HepG2 (cell line): ENCODE measurements around the gene ABCC3. TPM values are rescaled to one million over a fixed set of nuclear protein-coding genes. Genes with fewer than 3 reads are reported as not detected.
A peak's percentile ranks its signal among the peaks of the same experiment; 100 is the strongest.

Experiments
- EP300 ChIP-seq, 3 experiments: sonication (generic) in 1 of 3; formaldehyde crosslinking in 1 of 3; IDR thresholded peaks; 2 replicates each; pipeline versions ENCODE4 v1.5.1 to v1.6.1; 2011 to 2020; ENCODE audit warnings: low read depth in 2 of 3, low read length in 2 of 3, borderline replicate concordance in 1 of 3, improper control_type of control experiment in 1 of 3, mild to moderate bottlenecking in 1 of 3, missing genetic modification reagents in 1 of 3, moderate library complexity in 1 of 3
- IRF2 ChIP-seq: IDR thresholded peaks from 2 replicates; pipeline ENCODE4 v1.6.1; 2018; ENCODE audit warnings: missing genetic modification reagents, missing compliant biosample characterization
- ISL2 ChIP-seq: sonication (generic); formaldehyde crosslinking; IDR thresholded peaks from 2 replicates; pipeline ENCODE4 v1.5.0; 2020; ENCODE audit warnings: missing genetic modification reagents
- KDM2A ChIP-seq: sonication (generic); formaldehyde crosslinking; IDR thresholded peaks from 2 replicates; pipeline ENCODE4 v1.4.0; 2020; ENCODE audit warnings: low read depth, missing genetic modification reagents, borderline replicate concordance
- NR2C2 ChIP-seq: sonication (generic); formaldehyde crosslinking; IDR thresholded peaks from 2 replicates; pipeline ENCODE4 v1.4.0; 2020; ENCODE audit warnings: missing genetic modification reagents, mild to moderate bottlenecking, moderate library complexity, borderline replicate concordance
- SKI ChIP-seq: fragments of 450-650 bp; IDR thresholded peaks from one replicate; pipeline ENCODE4 v1.6.1; 2018; ENCODE audit warnings: mild to moderate bottlenecking; ENCODE audit not compliant: partially characterized antibody
- SP140L ChIP-seq: sonication (generic); formaldehyde crosslinking; IDR thresholded peaks from 2 replicates; pipeline ENCODE4 v1.4.0; 2020; ENCODE audit warnings: missing genetic modification reagents, borderline replicate concordance
- SP2 ChIP-seq: sonication (generic); formaldehyde crosslinking; IDR thresholded peaks from 2 replicates; pipeline ENCODE4 v1.5.1; 2020; ENCODE audit warnings: mild to moderate bottlenecking, missing genetic modification reagents
- TOE1 ChIP-seq: sonication (generic); formaldehyde crosslinking; IDR thresholded peaks from 2 replicates; pipeline ENCODE4 v1.4.0; 2020; ENCODE audit warnings: mild to moderate bottlenecking, missing genetic modification reagents
- YEATS2 ChIP-seq: sonication (generic); formaldehyde crosslinking; IDR thresholded peaks from 2 replicates; pipeline ENCODE4 v1.4.0; 2020; ENCODE audit warnings: missing genetic modification reagents, borderline replicate concordance
- ZNF333 ChIP-seq: sonication (generic); formaldehyde crosslinking; IDR thresholded peaks from 2 replicates; pipeline ENCODE4 v1.4.0; 2020; ENCODE audit warnings: mild to moderate bottlenecking, missing genetic modification reagents, borderline replicate concordance
- ZNF614 ChIP-seq: IDR thresholded peaks from 2 replicates; pipeline ENCODE4 v1.6.1; 2018; ENCODE audit warnings: missing biosample characterization, missing genetic modification reagents, inconsistent platforms, borderline replicate concordance
- ZNF878 ChIP-seq: sonication (generic); formaldehyde crosslinking; IDR thresholded peaks from 2 replicates; pipeline ENCODE4 v1.8.1; 2023; ENCODE audit warnings: mild to moderate bottlenecking, missing genetic modification reagents, moderate library complexity
- ZSCAN9 ChIP-seq: IDR thresholded peaks from 2 replicates; pipeline ENCODE4 v1.6.1; 2016; ENCODE audit warnings: borderline replicate concordance
- polyA plus RNA-seq, 8 experiments: library from polyadenylated mRNA; depleted of rRNA in 3 of 8; stranded (reverse) in 7 of 8; unstranded in 1 of 8; fragments of >200 nt; fragmentation: Illumina TruSeq in 4 of 8; extraction: Trizol in 4 of 8; gene quantifications; 2 replicates each; pipeline versions ENCODE4 v1.2.1 to v1.2.3, GENCODE V29; 2011 to 2016; ENCODE audit warnings: low read depth in 4 of 8, missing spikeins in 1 of 8, mixed read lengths in 1 of 8; ENCODE audit not compliant: insufficient read depth in 1 of 8
- total RNA-seq, 5 experiments: library from RNA; depleted of rRNA; stranded (reverse); fragments of >200 nt; fragmentation: Illumina TruSeq; extraction: Trizol; gene quantifications; 2 replicates each; pipeline ENCODE4 v1.2.3, GENCODE V29; 2016; ENCODE audit warnings: low read depth in 1 of 5
- TF ChIP-seq, protein P1 (sequence below): sonication (generic); formaldehyde crosslinking; IDR thresholded peaks from 2 replicates; pipeline ENCODE4 v1.4.0; 2020; ENCODE audit warnings: missing genetic modification reagents
- TF ChIP-seq, protein P2 (sequence below): sonication (generic); formaldehyde crosslinking; IDR thresholded peaks from 2 replicates; pipeline ENCODE4 v1.8.0; 2022; ENCODE audit warnings: missing genetic modification reagents, low read depth, mild to moderate bottlenecking, borderline replicate concordance
- TF ChIP-seq, protein P3 (sequence below): sonication (generic); formaldehyde crosslinking; IDR thresholded peaks from 2 replicates; pipeline ENCODE4 v1.4.0; 2020; ENCODE audit warnings: mild to moderate bottlenecking, missing genetic modification reagents, borderline replicate concordance

ABCC3 gene
- total and polyA plus RNA-seq, 2 of the 13 experiments (the other 11 are each of a cell fraction or from before 2014, with no cell fraction given) = 25.2 to 50.7 TPM

DNA sequence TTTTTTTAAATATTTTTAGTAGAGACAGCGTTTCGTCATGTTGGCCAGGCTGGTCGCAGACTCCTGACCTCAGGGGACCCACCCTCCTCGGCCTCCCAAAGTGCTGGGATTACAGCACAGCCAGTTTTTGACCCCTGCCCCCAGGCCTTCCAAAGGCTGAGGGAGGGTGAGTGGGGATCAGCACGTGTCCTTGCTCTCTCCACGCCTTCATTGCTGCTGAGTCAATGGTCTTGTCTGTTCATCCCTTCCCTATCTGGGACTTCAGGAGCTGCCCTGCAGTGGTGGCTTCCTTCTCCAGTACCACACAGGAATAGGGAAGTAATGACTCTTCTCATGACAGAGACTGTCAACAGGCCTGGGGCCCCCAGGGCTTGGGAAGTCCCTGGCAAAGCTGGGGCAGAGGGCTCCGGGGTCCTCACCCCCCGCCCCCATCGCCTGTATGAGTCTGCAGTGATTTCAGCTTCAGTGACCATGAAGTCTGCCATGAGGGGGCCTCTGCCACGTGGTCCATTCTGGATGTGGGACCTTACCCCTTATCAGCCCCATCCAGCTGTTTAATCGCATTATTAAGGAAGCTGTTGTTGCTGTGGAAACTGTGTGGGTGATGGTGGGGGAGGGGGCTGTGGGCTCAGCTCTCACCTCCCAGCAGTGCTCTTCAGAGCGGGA, 6.1 kb downstream of the ABCC3 start (continued):
- TF ChIP-seq, protein P1, sequence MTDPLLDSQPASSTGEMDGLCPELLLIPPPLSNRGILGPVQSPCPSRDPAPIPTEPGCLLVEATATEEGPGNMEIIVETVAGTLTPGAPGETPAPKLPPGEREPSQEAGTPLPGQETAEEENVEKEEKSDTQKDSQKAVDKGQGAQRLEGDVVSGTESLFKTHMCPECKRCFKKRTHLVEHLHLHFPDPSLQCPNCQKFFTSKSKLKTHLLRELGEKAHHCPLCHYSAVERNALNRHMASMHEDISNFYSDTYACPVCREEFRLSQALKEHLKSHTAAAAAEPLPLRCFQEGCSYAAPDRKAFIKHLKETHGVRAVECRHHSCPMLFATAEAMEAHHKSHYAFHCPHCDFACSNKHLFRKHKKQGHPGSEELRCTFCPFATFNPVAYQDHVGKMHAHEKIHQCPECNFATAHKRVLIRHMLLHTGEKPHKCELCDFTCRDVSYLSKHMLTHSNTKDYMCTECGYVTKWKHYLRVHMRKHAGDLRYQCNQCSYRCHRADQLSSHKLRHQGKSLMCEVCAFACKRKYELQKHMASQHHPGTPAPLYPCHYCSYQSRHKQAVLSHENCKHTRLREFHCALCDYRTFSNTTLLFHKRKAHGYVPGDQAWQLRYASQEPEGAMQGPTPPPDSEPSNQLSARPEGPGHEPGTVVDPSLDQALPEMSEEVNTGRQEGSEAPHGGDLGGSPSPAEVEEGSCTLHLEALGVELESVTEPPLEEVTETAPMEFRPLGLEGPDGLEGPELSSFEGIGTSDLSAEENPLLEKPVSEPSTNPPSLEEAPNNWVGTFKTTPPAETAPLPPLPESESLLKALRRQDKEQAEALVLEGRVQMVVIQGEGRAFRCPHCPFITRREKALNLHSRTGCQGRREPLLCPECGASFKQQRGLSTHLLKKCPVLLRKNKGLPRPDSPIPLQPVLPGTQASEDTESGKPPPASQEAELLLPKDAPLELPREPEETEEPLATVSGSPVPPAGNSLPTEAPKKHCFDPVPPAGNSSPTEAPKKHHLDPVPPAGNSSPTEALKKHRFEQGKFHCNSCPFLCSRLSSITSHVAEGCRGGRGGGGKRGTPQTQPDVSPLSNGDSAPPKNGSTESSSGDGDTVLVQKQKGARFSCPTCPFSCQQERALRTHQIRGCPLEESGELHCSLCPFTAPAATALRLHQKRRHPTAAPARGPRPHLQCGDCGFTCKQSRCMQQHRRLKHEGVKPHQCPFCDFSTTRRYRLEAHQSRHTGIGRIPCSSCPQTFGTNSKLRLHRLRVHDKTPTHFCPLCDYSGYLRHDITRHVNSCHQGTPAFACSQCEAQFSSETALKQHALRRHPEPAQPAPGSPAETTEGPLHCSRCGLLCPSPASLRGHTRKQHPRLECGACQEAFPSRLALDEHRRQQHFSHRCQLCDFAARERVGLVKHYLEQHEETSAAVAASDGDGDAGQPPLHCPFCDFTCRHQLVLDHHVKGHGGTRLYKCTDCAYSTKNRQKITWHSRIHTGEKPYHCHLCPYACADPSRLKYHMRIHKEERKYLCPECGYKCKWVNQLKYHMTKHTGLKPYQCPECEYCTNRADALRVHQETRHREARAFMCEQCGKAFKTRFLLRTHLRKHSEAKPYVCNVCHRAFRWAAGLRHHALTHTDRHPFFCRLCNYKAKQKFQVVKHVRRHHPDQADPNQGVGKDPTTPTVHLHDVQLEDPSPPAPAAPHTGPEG (CRISPR knock-in tag) = no peak; the same call in 1 of the 2 replicates
- peak; percentile 37; the same call in 1 of the 2 replicates for TF ChIP-seq YEATS2
- TF ChIP-seq ZSCAN9 (CRISPR knock-in tag) = 0 out of 2 replicates have a peak, but pooled peaks have one; percentile 54
- peak in 1 of 2 experiments; percentile 78; a peak in 2 of 4 replicates for TF ChIP-seq EP300 (IDR thresholded peaks at IDR 0.05; ENCODE audit: low read depth in 2 of 2, low read length in 2 of 2)
- peak; percentile 35; the same call in 1 of the 2 replicates for TF ChIP-seq EP300 (CRISPR knock-in tag; IDR thresholded peaks at IDR 0.05; ENCODE audit: borderline replicate concordance)
- peak; percentile 61; the same call in 1 of the 2 replicates for TF ChIP-seq TOE1 (CRISPR knock-in tag)
- TF ChIP-seq ZNF614 (CRISPR knock-in tag) = peak; percentile 70; the same call in 1 of the 2 replicates
- peak; percentile 90 for TF ChIP-seq NR2C2 (CRISPR knock-in tag)
- TF ChIP-seq, protein P2, sequence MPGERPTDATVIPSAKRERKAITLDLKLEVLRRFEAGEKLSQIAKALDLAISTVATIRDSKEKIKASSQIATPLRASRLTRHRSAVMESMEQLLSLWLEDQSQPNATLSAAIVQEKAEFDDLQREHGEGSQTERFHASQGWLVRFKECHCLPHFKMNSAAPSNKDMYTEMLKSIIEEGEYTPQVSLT (CRISPR knock-in tag) = no peak
- no peak for TF ChIP-seq SP140L (CRISPR knock-in tag)
- TF ChIP-seq ZNF878 (CRISPR knock-in tag) = peak; percentile 64; the same call in 1 of the 2 replicates
- TF ChIP-seq SKI = peak; percentile 59
- TF ChIP-seq ISL2 (CRISPR knock-in tag) = peak; percentile 63; the same call in 1 of the 2 replicates
- TF ChIP-seq, protein P3, sequence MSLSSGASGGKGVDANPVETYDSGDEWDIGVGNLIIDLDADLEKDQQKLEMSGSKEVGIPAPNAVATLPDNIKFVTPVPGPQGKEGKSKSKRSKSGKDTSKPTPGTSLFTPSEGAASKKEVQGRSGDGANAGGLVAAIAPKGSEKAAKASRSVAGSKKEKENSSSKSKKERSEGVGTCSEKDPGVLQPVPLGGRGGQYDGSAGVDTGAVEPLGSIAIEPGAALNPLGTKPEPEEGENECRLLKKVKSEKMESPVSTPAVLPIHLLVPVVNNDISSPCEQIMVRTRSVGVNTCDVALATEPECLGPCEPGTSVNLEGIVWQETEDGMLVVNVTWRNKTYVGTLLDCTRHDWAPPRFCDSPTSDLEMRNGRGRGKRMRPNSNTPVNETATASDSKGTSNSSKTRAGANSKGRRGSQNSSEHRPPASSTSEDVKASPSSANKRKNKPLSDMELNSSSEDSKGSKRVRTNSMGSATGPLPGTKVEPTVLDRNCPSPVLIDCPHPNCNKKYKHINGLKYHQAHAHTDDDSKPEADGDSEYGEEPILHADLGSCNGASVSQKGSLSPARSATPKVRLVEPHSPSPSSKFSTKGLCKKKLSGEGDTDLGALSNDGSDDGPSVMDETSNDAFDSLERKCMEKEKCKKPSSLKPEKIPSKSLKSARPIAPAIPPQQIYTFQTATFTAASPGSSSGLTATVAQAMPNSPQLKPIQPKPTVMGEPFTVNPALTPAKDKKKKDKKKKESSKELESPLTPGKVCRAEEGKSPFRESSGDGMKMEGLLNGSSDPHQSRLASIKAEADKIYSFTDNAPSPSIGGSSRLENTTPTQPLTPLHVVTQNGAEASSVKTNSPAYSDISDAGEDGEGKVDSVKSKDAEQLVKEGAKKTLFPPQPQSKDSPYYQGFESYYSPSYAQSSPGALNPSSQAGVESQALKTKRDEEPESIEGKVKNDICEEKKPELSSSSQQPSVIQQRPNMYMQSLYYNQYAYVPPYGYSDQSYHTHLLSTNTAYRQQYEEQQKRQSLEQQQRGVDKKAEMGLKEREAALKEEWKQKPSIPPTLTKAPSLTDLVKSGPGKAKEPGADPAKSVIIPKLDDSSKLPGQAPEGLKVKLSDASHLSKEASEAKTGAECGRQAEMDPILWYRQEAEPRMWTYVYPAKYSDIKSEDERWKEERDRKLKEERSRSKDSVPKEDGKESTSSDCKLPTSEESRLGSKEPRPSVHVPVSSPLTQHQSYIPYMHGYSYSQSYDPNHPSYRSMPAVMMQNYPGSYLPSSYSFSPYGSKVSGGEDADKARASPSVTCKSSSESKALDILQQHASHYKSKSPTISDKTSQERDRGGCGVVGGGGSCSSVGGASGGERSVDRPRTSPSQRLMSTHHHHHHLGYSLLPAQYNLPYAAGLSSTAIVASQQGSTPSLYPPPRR (CRISPR knock-in tag) = peak; percentile 53
- peak; percentile 49; the same call in 1 of the 2 replicates for TF ChIP-seq KDM2A (CRISPR knock-in tag)
- TF ChIP-seq SP2 = no peak
- TF ChIP-seq ZNF333 = 0 out of 2 replicates have a peak, but pooled peaks have one; percentile 38
- peak; percentile 53; the same call in 1 of the 2 replicates for TF ChIP-seq IRF2 (CRISPR knock-in tag)
